Measurements from ENCODE around the gene GOLGA6L9.
"Not testable (repeated sequence)": the region's sequence is repeated elsewhere in the genome, so short reads cannot be mapped to it uniquely, and the experiment has no call there.

The GOLGA6L9 gene

GRCh38 chr15:82429693-82430092 is at the start of gene GOLGA6L9:
Gene GOLGA6L9 (plus strand): TSS chr15:82429816. CDS start chr15:82430080, 264 bp downstream.
- peak; percentile 56 for DNase-seq (ENCODE audit: low read depth, low spot score)

GRCh38 chr15:82381330-82381955 is 48.2 kb upstream of the GOLGA6L9 start:
- DNase-seq (ENCODE audit: low read depth, low spot score), result peak; percentile 14

- DNase-seq (ENCODE audit: low read depth, low spot score), result not testable (repeated sequence)
These were observed 42.4 kb upstream of the GOLGA6L9 start for GRCh38 chr15:82387209-82387608.

- DNase-seq (ENCODE audit: low read depth, low spot score), result not testable (repeated sequence)
These were observed 39.5 kb upstream of the GOLGA6L9 start for GRCh38 chr15:82390152-82390551.

- DNase-seq (ENCODE audit: low read depth, low spot score), result not testable (repeated sequence)
These were observed 37.5 kb upstream of the GOLGA6L9 start for GRCh38 chr15:82392077-82392476.

GRCh38 chr15:82393671-82394070 is 35.9 kb upstream of the GOLGA6L9 start:
- DNase-seq (ENCODE audit: low read depth, low spot score), result no peak

- not testable (repeated sequence) for DNase-seq (ENCODE audit: low read depth, low spot score)
These were observed 33.8 kb upstream of the GOLGA6L9 start for GRCh38 chr15:82395788-82396187.

GRCh38 chr15:82397817-82398216 is 31.8 kb upstream of the GOLGA6L9 start:
- no peak for DNase-seq (ENCODE audit: low read depth, low spot score)

GRCh38 chr15:82398785-82399184 is 30.8 kb upstream of the GOLGA6L9 start:
- DNase-seq (ENCODE audit: low read depth, low spot score), result no peak

- DNase-seq (ENCODE audit: low read depth, low spot score), result not testable (repeated sequence)
These were observed 30.1 kb upstream of the GOLGA6L9 start for GRCh38 chr15:82399366-82400103.

- not testable (repeated sequence) for DNase-seq (ENCODE audit: low read depth, low spot score)
These were observed 27.7 kb upstream of the GOLGA6L9 start for GRCh38 chr15:82401918-82402317.

GRCh38 chr15:82402341-82402740 is 27.3 kb upstream of the GOLGA6L9 start:
- DNase-seq (ENCODE audit: low read depth, low spot score), result not testable (repeated sequence)

- not testable (repeated sequence) for DNase-seq (ENCODE audit: low read depth, low spot score)
These were observed 23.4 kb upstream of the GOLGA6L9 start for GRCh38 chr15:82406211-82406610.

GRCh38 chr15:82410306-82410705 is 19.3 kb upstream of the GOLGA6L9 start:
- DNase-seq (ENCODE audit: low read depth, low spot score), result not testable (repeated sequence)

GRCh38 chr15:82411595-82411994 is 18.0 kb upstream of the GOLGA6L9 start:
- DNase-seq (ENCODE audit: low read depth, low spot score), result not testable (repeated sequence)

- DNase-seq (ENCODE audit: low read depth, low spot score), result not testable (repeated sequence)
These were observed 15.0 kb upstream of the GOLGA6L9 start for GRCh38 chr15:82414525-82415191.

- not testable (repeated sequence) for DNase-seq (ENCODE audit: low read depth, low spot score)
These were observed 9.1 kb upstream of the GOLGA6L9 start for GRCh38 chr15:82420516-82420915.

GRCh38 chr15:82420966-82421365 is 8.7 kb upstream of the GOLGA6L9 start:
- DNase-seq (ENCODE audit: low read depth, low spot score), result not testable (repeated sequence)

- DNase-seq (ENCODE audit: low read depth, low spot score), result not testable (repeated sequence)
These were observed 2.5 kb upstream of the GOLGA6L9 start for GRCh38 chr15:82427117-82427516.

GRCh38 chr15:82445420-82445819 is 15.8 kb downstream of the GOLGA6L9 start:
- not testable (repeated sequence) for DNase-seq (ENCODE audit: low read depth, low spot score)

GRCh38 chr15:82457336-82457735 is 27.7 kb downstream of the GOLGA6L9 start:
- DNase-seq (ENCODE audit: low read depth, low spot score), result not testable (repeated sequence)

- DNase-seq (ENCODE audit: low read depth, low spot score), result not testable (repeated sequence)
These were observed 36.0 kb downstream of the GOLGA6L9 start for GRCh38 chr15:82465629-82466028.

Measured in ELF-1 (cell line).